NCI-H2029 treated with DMSO at 0.1 percent for 48 hours (cell line): ENCODE results near the gene CHSY1.

Experiments used
- DNase-seq: peaks from one replicate; lab custom pipeline; 2025; lab: John Stamatoyannopoulos, UW

CHSY1 gene

GRCh38 chr15:101187820-101188636, 63.8 kb downstream of the CHSY1 start:
- DNase-seq: no peak

GRCh38 chr15:101185770-101186169, 66.1 kb downstream of the CHSY1 start:
- DNase-seq: no peak

- DNase-seq: no peak
Observed at GRCh38 chr15:101185336-101185735, 66.5 kb downstream of the CHSY1 start.

- DNase-seq: no peak
Observed at GRCh38 chr15:101184830-101185229, 67.0 kb downstream of the CHSY1 start.

- DNase-seq: no peak
Observed at GRCh38 chr15:101183931-101184305, 67.9 kb downstream of the CHSY1 start.

DNA sequence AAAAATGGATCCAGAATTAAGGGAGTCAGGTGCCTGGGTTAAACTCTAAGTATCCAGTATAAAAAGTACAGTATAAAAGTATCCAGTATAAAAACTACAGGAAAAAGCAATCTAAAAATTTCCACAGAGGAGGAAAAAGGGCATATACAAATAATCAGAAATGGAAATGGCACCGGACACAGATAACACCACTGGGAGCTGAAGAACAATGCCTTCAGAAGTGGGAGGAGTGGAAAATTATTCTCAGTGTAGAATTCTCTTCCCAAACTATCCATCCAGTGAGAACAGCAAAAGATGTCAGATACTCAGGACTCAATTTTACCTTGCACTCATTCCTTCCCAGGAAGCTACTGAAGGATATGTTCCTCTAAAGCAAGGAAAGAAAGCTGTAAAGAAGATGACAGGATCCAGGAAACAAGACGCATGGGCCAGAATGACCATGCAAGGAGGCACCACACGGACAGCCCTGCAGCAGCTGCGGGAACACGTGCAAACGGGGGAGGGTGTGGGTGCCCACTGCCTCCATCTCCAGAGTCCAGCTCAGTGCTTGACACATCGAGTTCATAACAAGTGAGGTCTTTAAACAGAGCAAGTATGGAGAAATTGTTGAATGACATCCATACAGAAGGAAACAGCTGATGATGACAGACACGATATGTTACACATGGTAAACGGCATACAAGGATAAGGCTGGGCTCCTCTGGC, 68.5 kb downstream of the CHSY1 start:
- DNase-seq: no peak

DNA sequence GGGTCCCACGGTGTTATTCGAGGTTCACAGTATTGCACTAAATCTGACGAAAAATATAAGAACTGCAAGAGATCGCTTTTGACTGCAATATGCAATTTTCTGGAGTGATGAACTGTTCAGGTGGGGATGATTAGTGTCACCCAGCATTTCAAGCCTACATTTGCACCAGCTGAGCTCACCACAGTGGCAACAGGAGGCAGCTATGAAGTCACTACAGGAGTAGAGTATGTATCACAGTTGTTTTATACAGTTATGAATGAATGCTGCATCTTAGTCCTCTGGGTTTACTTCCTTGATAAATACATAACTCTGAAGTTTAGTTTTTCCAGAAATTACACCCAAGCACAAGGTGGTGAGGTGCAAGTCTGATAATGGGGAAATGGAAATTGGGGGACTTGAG, 69.6 kb downstream of the CHSY1 start:
- no peak for DNase-seq

- DNase-seq: no peak
Observed at GRCh38 chr15:101181349-101181748, 70.5 kb downstream of the CHSY1 start.

GRCh38 chr15:101180620-101181307, 71.1 kb downstream of the CHSY1 start:
- DNase-seq: no peak

DNA sequence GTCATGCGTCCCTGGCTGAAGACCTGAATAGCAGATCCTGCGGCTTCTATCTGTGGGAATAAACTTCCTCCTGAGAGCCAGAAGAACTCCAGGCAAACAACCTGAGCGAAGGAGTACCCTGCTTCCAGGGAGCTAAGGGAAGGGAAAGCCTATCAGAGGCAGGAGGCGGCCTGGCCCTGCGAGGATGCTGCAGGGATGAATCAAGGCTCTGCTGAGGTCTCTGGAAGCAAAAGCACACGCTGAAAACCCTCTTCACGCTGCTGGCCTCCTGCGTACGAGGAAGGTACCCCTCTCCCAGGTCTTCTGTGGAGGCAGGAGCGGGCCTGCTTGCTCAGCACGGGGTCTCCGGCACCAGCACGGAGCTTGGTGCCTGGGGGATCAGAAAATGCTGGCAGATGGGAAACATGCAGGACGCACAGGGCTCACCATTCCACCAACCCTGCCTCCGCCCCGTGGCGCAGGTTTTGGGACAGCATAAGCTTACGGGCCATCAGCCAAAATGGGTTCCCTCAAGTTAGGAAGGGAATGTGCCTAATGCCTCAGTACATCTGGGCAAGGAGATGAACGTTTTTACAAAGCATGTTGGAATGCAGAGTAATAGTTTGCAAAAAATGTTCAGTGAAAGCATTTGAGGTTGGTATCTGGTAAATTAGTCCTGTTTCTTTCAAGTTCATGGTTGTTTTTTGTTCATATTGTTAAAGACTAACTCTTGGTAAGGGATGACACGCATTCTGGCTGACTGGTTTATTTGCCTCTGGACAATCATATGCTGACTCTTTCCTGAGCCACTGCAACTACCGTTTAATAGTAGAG, 72.3 kb downstream of the CHSY1 start:
- no peak for DNase-seq

GRCh38 chr15:101178931-101179330, 72.9 kb downstream of the CHSY1 start:
- no peak for DNase-seq

GRCh38 chr15:101178479-101178878, 73.4 kb downstream of the CHSY1 start:
- no peak for DNase-seq

GRCh38 chr15:101177866-101178265, 74.0 kb downstream of the CHSY1 start:
- no peak for DNase-seq

DNA sequence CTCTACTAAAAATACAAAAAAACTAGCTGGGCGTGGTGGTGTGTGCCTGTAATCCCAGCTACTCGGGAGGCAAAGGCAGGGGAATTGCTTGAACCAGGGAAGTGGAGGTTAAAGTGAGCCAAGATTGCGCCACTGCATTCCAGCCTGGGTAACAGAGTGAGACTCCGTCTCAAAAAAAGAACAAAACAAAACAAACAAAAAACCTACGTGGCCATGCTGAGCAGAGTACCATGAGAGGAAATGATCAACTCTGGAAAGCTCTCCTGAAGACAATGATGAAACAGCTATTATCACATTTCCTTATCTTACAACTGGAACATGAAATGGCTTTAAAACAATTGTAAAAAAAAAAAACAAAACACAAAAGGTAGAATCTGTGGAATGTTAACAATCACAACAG, 75.2 kb downstream of the CHSY1 start:
- no peak for DNase-seq

DNA sequence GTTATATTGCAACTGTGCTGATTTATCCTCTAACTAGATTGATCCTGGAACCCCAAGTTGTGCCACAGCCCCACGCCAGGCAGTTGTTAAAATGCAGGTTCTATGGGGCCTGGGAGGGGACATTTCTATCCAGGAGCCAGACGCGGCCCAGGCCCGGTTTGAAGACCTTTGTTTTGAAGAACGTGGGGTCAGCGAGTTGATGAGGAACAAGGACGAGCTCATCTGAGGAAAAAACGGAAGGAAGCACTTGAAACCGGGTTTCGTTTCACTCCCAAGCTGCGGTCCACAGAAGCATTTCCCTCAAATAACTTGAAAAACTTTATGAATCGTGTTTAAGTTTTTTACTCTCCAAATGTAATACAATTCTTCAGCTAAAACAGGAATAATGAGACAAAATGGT, 76.4 kb downstream of the CHSY1 start:
- no peak for DNase-seq

- no peak for DNase-seq
Observed at GRCh38 chr15:101174152-101174920, 77.5 kb downstream of the CHSY1 start.

- no peak for DNase-seq
Observed at GRCh38 chr15:101173233-101174119, 78.4 kb downstream of the CHSY1 start.

DNA sequence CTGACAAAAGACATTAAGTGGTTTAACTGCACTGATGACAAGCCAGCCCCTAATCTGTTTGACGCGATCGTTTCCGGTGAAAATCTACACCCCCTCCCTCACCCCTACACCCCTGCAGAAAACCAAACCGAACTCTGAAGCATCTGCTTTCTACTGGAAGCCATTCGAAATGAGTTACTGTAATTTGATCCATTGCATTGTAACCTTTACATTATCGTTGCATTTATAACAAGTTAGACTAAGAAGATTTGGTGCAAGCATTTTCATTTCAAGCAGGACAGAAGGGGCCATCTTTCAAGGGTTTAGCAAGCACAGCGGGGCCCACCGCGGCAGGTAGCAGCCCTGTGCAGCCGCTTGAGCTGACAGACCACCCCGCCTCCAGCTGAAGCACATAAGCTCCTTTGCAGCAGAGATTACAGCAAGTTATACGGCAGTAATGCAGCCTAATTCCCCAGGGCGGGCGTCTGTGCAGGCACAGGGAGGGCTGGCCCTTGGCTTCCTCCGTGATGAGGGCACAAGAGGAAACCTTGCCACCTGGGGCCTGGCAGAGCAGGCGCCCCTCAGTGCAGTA, 79.3 kb downstream of the CHSY1 start:
- DNase-seq: no peak

GRCh38 chr15:101171954-101172353, 79.9 kb downstream of the CHSY1 start:
- no peak for DNase-seq
